Skin epidermis (tissue), 12 donors: ENCODE results near the gene TENT5D.
"Not testable (repeated sequence)": the region's sequence is repeated elsewhere in the genome, so short reads cannot be mapped to it uniquely, and the experiment has no call there.

ENCODE experiments used
- H3K27ac ChIP-seq, 21 experiments: fragments of 200-600 bp; sonication (generic) in 11 of 21; one replicate each; pipeline ENCODE4 v1.5.0; 2020; ENCODE audit warnings: mild to moderate bottlenecking in 3 of 21, inconsistent platforms in 2 of 21, moderate library complexity in 2 of 21
- H3K4me3 ChIP-seq, 7 experiments: fragments of 200-600 bp; sonication (generic) in 2 of 7; one replicate each; pipeline ENCODE4 v1.5.0; 2020; ENCODE audit warnings: inconsistent platforms in 2 of 7, mild to moderate bottlenecking in 2 of 7, moderate library complexity in 1 of 7

TENT5D gene

DNA sequence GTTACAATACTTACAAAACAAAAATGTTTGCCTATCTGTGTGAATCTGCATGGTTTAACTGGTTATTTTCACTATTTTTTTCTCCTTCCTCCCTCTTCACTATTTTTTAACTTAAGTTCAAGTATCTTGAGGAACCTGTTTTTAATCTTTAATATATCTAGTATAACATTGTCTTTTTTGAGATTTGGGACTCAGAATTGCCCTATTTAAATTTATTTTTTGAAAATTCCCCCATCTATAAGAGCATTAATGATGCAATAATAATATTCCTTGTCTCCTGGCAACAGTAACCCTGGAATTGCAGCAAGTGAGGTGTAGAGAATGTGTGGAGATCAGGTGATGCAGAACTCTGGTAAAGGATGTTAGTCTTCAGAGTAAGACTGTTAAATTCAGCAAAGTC lies at the start of gene TENT5D:
Gene TENT5D (plus strand): TSS at position 301 of the 400 bp plus-strand sequence. CDS start 22,093 bp downstream, outside the sequence.
- H3K4me3 ChIP-seq: no peak within 1 kb of the TSS

DNA sequence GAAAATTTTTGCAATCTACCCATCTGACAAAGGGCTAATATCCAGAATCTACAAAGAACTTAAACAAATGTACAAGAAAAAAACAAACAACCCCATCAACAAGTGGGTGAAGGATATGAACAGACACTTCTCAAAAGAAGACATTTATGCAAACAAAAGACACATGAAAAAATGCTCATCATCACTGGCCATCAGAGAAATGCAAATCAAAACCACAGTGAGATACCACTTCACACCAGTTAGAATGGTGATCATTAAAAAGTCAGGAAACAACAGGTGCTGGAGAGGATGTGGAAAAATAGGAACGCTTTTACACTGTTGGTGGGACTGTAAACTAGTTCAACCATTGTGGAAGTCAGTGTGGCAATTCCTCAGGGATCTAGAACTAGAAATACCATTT lies 34.6 kb upstream of the TENT5D start:
- not testable (repeated sequence) for H3K27ac ChIP-seq, H3K4me3 ChIP-seq

More for the DNA sequence above, at the start of gene TENT5D:
- H3K27ac ChIP-seq: no peak within 1 kb of the TSS

DNA sequence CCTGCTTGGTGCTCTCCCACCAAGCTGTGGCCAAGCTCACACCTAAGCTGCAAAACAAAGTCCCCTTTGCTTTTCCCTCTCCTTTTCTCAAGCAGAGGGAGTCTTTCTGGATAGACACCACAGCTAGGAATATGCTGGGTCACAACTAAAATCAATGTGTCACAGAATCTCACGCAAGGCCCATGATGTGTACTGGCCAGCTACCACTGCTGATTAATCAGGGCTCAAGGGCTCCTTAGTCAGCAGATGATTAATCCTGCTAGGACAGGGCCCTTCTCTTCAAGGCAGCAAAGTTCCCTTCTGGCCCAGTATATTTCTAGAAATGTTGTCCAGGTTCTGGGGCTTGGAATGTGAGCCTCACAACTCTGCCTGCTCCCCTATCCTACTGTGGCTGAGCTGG lies 32.0 kb upstream of the TENT5D start:
- Histone ChIP-seq H3K4me3 (no peak overlapping the region), H3K27ac (no peak overlapping the region)

DNA sequence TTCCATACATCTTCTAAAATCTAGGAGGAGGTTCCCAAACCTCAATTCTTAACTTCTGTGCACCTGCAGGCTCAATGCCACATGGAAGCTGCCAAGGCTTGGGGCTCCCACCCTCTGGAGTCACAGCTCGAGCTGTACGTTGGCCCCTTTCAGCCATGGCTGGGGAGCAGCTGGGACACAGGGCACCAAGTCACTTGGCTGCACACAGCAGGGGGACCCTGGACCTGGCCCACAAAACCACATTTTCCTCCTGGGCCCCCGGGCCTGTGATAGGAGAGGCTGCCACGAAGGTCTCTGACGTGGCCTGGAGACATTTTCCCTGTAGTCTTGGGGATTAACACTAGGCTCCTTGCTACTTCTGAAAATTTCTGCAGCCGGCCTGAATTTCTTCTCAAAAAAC lies 8.2 kb upstream of the TENT5D start:
- Histone ChIP-seq H3K27ac (no peak overlapping the region), H3K4me3 (no peak overlapping the region)

DNA sequence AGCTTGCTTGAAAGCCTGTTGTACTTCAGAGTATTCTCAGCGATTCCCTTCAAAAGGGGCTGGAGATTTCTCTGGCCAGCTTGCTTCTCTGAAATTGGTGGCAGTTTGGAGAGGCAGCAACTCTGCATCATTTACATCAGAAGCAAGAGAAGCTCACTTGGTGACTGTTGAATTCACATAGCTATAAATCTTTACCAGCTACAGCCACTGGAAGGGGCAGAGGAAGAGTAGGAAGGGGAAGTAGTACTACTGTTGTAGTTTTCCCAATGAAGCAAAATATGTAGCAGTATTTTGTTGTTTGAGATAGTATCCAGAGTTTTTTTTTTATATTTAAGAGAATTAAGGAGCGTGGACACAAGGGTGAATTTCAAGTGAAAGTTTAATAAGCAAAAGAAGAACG lies 2.8 kb downstream of the TENT5D start:
- Histone ChIP-seq H3K4me3 (no peak overlapping the region), H3K27ac (no peak overlapping the region)

DNA sequence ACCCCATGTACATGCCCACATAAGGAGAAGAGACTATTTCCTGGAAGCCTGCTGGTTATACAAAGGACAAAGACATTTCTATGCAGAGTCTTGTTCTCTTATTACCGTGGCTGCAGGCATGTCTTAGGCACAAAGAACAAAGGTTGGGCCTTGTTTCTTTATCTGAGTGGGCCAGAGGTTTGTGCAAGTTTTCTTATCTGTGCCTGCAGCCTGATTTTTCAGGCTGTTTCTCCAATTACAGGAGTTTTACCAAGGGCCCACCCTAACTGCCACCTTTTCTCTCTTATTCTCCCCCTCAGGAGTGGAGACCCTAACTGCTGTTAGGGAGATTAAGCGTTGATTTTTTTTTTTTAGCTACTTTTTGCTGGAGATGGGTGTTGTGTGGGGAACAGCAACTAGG lies 3.5 kb downstream of the TENT5D start:
- Histone ChIP-seq H3K4me3 (no peak overlapping the region), H3K27ac (no peak overlapping the region)

DNA sequence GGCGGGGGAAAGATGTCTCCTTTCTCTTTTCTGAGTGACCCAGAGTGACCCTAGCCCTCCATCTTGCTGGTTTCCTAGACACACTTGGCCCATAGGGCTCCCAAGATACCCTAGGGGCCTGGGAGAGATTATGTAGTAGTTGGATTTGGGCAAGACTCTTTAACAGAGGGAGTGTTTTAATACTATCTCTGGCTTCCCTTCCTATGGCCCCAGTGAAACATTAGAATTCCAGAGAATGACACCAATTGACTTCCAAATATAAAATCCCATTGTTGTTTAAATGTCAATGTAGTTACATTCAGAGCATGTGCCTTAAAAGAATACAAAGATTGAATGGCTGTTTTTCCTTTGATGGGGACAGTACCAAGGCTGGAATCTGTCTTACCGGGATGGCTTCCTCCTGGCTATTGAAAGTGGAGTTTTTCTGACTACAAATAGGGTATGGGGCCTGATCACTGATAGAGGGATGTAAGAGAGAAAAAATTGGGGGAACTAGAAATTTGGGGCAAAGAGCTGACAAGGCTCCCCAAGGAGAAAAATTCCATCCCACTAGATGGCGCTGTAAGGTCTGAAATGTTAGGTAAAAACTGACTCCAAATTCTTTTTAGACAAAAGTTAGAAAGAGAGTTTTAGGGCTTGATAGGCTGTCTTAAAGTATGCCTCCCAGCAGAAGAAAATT lies 10.7 kb downstream of the TENT5D start:
- H3K27ac ChIP-seq: no peak overlapping the region
- no peak overlapping the region for H3K4me3 ChIP-seq

DNA sequence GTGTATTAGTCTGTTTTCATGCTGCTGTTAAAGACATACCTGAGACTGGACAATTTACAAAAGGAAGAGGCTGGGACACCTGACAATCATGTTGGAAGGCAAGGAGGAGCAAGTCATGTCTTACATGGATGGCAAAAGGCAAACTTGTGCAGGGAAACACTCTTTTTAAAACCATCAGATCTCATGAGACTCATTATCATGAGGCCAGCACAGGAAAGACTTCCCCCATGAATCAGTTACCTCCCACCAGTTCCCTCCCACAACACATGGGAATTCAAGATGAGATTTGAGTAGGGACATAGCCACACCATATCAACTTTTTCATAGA lies 11.2 kb downstream of the TENT5D start:
- no peak overlapping the region for H3K27ac ChIP-seq

DNA sequence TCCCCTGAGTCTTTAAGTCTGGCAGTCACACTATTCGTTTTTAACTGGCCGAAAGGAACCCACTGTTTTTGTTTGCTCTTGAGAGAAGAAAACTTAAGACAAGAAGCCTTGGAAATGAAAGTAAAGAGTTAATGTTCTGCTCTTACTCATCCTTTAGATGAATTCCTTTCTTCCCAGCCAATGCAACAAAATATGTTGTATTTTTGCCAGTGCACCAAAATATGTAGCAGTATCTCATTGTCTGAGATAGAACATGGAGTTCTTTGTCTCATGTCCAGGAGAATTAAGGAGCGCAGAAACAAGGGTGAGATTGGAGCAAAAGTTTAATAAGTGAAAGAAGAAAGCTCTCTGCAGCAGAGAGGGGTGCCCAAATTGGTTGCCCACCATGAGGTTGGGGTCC lies 12.2 kb downstream of the TENT5D start:
- H3K27ac ChIP-seq: no peak overlapping the region

More for the DNA sequence above, 11.2 kb downstream of the TENT5D start:
- no peak overlapping the region for H3K4me3 ChIP-seq

DNA sequence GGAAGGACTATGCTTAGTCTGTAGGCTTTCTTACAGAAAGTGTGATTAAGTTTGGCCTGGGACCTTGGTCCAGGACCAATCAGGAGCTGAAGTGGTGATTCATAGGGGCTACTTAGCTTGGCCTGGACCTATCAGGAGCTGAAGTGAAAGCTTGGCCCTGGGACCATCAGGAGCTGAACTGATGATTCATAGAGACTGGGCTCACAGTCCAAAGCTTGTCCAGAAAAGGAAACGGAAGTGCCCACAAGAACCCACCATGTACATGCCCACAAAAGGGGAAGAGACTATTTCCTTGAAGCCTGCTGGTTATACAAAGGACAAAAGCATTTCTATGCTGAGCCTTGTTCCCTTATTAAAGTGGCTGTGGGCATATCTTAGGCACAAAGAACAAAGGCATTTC lies 12.6 kb downstream of the TENT5D start:
- no peak overlapping the region for H3K4me3 ChIP-seq

More for the DNA sequence above, 12.2 kb downstream of the TENT5D start:
- H3K4me3 ChIP-seq: no peak overlapping the region

DNA sequence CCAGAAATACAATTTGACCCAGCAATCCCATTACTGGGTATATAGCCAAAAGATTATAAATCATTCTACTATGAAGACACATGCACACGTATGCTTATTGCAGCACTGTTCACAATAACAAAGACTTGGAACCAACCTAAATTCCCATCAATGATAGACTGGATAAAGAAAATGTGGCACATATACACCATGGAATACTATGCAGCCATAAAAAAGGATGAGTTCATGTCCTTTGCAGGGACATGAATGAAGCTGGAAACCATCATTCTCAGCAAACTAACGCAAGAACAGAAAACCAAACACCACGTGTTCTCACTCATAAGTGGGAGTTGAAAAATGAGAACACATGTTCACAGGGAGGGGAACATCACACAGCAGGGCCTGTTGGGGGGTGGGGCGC lies 47.9 kb downstream of the TENT5D start:
- not testable (repeated sequence) for H3K4me3 ChIP-seq, H3K27ac ChIP-seq

More for the DNA sequence above, 12.6 kb downstream of the TENT5D start:
- no peak overlapping the region for H3K27ac ChIP-seq

DNA sequence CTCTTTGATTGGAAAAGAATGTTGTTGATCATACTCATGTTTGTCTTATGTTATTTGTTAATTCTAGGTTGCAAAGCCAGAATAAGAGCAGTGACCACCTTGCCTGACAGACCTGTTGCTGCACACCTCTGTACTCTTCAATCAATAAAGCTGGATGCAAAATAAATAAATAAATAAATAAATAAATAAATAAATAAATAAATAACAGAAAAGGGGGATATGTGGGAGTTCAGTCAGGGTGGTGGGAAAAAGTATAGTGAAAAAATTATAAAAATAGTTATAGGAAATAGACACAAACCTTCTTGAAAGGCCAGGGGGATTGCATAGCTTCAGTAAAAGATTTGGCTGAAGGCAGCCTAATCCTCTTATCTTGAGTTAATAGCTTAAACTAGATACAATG lies 51.3 kb downstream of the TENT5D start:
- Histone ChIP-seq H3K27ac (no peak overlapping the region), H3K4me3 (no peak overlapping the region)

DNA sequence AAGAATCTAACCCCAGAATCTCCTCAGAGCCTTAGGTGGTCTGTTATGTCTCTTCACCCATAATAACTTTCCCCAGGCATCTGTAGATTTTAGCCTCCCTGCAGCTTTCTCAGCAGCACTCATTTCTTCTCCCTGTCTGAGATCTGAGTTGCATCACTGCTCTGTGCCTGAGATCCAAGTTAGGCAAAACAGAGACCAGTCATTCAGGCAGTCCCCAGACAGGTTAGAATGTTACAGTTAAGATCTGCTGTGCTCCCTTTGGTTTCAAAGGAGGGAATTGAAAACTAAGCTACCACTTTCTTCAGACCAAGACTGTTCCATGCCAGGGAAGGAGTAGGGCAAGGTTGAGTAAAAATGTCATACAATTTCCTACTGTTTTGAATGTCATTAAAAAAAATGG lies 65.3 kb downstream of the TENT5D start:
- Histone ChIP-seq H3K4me3 (no peak overlapping the region), H3K27ac (no peak overlapping the region)

DNA sequence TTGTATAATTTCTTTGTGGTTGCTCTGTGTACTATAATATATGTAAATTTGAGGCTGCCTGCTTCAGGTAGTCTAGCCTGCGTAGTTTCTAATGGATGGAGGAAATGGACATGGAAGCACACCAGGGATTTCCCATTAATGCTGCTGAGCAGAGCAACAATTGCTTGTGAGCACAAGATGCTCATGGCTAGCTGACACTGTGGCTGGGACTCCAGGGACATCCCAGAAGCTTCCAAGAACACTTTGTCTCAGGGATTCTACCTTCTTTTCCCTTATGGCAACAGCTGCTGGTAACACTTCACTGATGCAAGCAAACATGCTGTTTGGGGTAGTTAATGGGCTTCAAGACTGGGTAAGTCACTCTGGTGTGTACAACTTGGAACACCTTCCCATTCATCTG lies 66.1 kb downstream of the TENT5D start:
- no peak overlapping the region for H3K27ac ChIP-seq
- no peak overlapping the region for H3K4me3 ChIP-seq

DNA sequence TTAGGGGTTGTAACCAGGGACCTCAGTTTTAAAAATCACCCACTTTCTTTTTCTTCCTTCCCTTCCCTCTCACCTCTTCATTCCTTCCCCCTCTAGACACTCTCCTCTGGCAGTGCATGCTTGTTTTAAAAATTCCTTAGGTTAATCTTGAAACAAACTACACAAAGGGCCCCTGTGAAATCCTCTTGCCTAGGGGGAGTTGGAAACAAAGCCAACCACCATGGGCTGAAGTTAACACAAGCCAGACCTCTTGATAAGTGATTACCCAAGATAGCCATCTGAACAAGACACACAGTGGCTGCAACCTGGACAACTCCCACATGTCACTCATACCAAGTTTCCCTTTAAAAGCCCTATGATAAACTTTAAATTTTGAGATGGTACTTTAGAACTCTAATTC lies 68.9 kb downstream of the TENT5D start:
- Histone ChIP-seq H3K4me3 (no peak overlapping the region), H3K27ac (no peak overlapping the region)
